CD4-positive, alpha-beta T cell treated with Interleukin-15 for 1 hour (primary cell): ENCODE results near the gene SAP25.

Experiments used
- DNase-seq: peaks from one replicate; pipeline ENCODE4 v3.0.0-alpha.2; 2020

SAP25 gene

DNA sequence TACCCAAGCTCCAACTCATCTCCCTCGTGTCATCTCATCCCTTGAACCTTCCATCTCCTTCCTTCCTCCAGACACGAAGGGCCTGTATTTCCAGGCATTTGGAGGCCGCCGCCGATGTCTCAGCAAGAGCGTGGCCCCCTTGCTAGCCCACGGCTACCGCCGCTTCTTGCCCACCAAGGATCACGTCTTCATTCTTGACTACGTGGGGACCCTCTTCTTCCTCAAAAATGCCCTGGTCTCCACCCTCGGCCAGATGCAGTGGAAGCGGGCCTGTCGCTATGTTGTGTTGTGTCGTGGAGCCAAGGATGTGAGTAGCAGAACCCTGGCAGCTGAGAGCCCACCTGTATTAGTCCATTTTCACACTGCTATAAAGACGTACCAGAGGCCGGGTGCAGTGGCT lies 17.9 kb upstream of the SAP25 start:
- no peak for DNase-seq

DNA sequence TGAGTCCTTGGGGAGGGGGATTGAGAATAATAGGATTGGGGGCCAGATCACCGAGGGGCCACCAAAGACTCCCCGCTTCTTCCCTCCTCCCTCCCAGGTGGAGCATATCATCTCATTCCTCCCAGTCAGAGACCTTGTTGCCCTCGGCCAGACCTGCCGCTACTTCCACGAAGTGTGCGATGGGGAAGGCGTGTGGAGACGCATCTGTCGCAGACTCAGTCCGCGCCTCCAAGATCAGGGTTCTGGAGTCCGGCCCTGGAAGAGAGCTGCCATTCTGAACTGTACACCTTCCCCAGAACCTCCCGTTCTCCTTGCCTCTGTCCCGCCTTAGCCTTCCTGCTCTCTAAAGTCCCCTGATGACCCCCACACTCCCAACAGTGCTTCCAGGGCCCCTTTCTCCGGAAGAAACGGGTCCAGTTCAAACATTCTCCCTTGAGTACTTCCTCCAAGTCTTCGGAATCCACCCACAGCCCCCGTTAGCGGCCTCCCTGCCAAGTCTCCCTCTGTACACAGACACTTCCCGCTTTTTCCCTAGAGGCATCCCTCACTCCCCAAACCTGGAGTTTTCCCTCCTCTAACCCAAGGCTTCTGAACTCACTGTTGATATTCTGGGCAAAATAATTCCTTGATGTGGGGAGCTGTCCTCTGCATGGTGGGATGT lies 16.5 kb upstream of the SAP25 start:
- DNase-seq = no peak

DNA sequence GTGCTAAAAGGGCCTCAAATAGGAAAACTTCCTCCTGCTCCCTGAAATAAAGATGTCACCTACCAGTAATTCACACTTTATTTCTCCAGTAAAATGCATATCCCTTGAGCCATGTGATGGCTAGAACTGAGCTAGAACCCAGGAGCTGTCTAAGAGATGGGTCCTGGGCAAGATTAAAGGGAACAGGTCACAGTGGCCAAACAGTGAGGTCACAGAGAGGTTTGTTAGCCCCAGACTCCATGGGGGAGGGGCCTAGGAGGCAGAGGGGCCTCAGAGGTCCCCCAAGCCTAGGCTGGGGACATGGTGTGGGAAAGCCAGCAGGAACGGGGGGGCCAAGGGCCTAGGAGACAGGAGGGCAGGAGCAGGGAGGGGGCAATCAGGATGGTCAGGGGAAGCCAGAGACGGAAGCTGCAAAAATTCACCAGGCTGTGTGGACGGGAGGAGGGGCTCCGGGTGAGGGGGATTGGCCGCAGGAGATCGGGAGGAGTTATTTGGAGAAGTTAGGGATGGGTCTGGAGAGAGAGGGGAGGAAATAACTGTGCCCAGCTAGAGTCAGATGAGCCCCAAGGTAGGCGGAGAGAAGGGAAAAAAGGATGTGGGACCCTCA lies 15.7 kb upstream of the SAP25 start:
- DNase-seq = no peak

DNA sequence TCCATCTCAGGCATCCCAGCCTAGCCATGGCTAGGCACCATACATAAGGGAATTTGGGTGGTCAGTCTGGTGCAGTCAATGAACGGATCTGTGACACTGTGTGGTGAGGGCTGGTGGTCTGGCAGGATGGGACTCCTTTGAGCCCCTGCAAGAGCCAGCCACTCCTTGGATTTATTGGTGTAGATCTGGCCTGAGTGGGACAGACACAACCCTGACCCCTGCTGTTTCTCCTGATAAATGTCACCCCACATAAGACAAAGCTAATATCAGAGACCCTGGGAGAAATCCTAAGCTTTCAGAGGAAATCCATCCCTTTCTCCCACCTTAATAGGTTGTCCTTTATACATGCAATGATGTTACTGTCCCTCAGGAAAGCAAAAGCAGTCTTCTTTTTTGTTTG lies 14.7 kb upstream of the SAP25 start:
- no peak for DNase-seq

DNA sequence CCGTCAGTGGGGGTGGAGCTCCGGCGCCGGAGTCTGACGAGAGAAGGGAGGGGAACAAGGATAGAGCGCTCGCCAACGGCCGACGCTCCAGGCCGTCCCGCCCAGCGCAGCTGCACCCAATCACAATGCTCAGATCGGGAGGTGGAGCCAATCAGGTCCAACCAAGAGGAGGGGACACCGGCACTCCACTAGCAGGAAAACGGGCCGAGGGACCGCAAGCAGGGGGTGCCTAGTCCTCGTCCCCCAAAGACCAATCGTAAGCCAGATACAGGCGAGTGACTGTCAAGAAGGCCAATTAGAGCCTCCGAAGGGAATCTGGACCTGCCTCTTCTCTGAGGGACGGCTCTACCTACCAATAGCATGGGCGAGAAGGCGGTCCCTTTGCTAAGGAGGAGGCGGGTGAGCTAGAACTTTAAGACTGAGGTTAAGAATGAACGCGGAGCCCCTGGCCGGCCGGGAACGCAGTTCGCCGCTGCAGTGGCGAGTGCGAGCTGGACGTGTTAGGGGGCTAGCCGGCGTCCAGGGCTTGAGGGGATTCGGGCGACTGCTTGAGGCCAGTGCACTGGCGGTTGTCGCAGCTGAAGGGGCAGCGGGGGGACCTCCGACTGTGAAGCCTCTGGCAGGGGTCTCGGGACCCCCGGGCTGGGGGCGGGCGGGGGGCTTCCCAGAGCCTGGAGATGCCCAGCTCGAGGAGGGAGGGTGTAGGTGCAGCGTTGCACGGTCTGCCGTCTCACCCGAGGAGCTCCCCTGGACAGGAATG lies 12.7 kb upstream of the SAP25 start, which contains the start of gene FBXO24:
Gene FBXO24 (plus strand): TSS at position 63 of the 760 bp plus-strand sequence. CDS start 298 bp downstream, at position 361.
- peak; percentile 100 for DNase-seq

DNA sequence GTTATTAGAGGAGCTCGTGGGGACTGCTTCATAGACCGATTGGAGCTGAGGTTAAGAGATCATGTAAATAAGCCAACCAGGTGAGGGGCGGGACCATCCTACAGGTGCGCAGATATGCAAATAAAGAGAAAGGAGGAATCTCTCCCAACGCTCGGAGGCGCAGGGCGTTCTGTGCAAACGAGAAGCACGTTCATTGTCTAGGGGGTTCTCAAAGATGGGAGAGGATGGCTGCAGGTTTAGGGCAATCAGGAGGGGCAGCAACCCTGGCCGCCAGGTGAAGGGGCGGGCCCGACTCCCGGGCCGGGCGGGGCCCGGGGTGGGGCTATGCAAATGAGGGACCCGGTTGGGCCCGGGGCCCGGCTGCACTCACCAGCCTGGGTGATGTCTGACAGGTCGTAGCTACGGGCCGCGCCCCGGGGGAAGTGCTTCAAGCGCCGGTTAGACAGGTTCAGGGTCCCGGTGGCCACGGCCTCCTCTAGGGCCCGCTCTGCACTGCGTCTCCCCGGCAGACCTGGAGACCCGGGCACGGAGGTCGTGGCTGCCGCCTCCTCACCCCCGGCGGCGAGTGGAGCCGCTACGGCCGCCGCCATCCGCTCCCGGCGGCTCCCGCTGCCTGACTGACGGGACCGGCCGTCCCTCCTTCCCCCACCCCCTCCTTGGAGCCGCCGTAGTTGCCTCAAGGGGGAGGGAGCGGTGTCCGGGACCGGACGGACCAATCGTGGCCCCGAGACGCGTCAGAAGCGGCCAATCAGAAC lies 12.0 kb upstream of the SAP25 start, which contains the start of gene LRCH4:
Gene LRCH4 (minus strand): TSS at position 619 of the 755 bp plus-strand sequence. CDS start 29 bp downstream, at position 590.
- peak; percentile 60 for DNase-seq

DNA sequence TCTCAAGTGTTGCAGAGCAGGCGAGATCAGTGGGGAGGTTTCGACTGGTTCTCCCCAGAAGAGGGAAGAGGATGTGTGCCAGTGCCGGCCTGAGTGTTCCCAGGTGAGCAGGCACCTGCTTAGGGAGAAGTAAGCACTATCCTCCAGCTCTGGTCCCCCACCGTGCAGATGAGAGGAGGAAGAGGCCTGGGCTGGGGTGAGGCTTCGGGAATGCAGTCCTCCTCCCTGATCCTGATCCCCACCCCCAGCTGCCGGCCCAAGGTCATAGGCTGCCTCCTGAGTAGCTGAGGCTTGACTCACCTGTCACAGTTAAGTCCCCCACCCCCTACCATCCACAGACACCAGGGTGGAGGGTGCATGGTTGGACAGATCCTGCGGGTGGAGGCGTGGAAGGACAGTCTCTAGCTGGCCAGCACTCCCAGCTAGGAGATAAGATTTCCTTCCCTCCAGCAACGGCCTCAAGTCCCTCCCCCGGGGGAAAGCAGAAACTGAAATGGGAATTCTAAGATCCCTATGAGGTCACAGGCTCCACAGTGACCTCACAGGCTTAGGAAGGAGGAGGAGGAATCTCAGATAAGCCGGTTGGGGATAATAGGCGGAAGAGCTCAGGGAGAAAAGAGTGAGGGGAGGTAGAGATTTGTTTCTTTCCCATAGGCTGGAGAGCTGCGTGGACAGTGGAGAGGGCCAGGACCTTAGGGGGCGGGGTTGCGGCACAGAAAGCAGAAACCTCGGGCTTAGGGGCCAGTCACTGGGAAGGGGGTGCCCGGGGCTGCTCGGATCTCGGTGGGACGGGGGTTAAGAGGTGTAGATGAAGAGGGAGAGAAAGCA lies 11.2 kb upstream of the SAP25 start:
- DNase-seq = no peak

DNA sequence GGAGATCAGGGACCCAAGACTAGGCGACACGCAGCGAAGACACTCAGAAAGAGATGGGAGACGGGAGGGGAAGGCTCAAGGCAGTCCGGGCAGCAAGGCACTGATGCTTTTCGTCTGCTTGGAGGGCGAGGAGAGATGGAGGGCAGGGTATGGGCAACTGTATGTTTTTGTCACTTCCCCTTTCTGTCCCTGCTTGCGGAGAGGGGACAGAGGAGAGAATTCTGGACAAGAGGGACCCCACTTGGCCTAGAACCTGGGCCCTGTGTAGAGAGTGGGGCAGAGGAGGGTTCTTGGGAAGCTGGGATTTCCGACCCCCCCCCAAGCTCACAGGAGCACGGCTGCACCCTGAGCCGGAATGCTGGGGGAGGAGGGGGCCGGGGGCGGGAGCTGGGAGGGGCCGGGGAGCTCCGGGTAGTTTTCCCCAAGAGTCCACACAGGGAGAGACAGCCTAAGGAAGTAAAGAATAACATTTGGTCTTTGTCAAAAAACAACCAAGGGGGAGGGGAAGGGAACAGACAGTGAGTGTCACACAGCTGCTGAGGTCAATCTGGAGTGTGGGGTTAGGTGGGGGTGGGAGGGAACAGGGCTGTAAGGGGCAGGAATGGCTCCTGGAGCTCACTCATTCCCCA lies 10.5 kb upstream of the SAP25 start:
- no peak for DNase-seq

DNA sequence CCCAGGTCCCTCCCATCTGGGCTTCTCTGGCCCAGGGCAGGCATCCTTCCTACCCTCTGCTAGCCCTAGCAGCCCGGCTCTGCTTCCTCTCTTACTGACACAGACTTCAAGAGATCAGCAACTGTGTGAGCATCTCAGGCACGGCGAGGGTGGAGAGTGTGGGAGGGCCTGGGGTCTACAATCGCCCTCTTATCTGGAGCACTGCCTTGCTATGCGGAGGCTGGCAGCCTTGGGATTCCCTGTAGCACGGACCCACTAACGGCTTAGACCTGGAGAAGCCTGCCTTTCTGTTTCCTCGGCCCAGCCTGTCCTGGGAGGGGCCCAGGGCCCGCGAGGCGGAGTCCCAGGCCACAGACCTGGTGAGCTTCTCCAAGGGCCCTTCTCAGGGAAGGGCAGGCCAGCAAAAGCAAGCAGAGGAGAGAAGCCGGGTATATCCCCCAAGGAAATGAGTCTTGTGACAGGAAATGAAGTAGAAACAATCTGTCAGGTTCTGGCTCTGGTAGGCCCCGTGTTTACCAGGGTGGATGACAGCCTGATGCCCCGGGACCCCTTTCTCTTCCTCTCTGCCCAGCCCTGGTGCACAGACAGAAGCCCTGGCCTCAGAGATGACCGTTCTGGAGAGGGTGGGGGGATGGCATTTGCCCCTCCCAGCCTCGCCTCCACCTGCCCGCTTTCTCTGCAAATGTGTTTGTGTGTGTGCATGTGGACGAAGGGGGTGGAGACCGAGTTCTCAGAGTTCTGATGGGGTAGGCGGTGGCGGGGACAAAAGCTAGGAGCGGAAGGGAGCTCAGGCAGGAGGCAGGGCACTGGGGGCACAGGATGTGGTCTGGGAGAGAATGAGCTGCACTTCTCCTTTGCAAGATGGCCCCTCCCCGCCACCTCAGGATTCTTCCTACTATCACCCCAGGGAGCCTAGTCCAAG lies 9.7 kb upstream of the SAP25 start:
- peak; percentile 64 for DNase-seq

DNA sequence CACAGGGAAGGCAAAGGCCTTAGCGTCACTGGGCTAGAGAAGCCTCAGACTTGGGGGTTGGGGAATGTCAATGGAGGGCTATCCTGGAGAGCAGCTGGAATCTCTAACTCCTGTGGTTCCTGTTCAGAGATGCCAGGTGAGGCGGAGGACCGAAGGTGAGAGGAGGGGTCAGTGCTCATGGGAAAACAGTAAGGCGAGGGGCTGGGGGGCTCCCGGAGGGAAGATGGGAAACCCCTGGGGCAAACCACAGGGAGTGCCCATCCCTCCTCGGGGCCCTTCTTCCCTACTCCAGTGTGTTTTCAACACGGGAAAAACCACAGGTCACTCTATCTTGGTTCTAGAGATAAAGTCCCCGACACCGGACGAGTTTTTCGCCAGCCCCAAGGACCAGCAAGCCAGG lies 8.9 kb upstream of the SAP25 start:
- DNase-seq = no peak

DNA sequence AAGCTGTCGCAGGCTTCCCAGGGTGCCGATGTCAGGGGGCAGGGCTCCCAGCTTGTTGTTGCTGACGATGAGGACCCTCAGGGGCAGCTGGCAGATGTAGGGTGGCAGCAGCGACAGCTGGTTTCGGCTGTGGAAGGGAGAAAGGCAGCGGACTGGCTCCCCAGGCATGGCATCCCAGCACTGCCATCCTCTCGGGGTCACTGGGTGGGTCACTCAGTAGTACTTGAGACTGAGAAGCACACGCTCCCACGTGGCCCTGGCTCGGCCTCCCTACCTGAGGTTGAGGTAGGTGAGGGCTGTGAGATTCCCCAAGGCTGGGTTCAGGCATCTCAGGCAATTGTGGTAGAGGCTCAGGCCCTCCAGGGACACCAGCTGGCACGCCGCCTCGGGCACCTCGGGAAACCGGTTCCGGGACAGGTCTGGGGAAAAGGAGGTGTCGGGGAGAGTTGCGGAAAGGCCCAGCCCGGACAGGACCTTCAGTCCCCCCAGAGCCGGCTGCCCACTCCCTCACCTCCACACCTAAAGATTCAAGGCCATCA lies 8.4 kb upstream of the SAP25 start:
- DNase-seq = no peak

DNA sequence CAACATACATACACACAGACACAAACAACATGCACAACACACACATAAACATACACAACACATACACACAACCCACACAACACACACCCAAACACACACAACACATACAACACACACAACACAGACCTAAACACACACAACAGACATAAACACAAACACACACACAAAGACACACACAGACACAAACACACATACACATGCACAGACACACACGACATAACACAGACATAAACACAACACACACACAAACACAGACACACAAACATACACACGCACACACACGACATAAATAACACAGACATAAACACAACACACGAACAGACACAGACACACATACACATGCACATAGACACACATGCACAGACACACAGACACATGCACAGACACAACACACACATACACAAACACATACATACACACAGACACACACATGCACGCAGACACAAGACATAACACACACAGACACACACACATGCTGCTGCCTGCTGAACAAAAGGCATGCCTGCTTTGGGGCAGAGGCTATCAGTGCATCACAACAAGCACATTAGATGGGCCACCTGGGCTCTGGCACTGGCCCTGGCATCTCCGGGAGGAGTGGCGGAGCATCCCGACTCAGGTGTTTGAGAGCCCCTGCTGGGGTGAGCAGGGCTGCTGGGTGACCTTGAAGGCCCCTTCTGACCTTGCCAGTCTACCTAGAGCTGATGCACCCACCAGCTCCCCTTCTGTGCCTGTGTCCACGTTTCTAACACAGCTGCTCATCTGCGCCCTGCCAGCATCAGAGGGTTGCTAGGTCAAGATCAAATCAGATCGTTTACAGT lies 7.0 kb upstream of the SAP25 start:
- no peak for DNase-seq

DNA sequence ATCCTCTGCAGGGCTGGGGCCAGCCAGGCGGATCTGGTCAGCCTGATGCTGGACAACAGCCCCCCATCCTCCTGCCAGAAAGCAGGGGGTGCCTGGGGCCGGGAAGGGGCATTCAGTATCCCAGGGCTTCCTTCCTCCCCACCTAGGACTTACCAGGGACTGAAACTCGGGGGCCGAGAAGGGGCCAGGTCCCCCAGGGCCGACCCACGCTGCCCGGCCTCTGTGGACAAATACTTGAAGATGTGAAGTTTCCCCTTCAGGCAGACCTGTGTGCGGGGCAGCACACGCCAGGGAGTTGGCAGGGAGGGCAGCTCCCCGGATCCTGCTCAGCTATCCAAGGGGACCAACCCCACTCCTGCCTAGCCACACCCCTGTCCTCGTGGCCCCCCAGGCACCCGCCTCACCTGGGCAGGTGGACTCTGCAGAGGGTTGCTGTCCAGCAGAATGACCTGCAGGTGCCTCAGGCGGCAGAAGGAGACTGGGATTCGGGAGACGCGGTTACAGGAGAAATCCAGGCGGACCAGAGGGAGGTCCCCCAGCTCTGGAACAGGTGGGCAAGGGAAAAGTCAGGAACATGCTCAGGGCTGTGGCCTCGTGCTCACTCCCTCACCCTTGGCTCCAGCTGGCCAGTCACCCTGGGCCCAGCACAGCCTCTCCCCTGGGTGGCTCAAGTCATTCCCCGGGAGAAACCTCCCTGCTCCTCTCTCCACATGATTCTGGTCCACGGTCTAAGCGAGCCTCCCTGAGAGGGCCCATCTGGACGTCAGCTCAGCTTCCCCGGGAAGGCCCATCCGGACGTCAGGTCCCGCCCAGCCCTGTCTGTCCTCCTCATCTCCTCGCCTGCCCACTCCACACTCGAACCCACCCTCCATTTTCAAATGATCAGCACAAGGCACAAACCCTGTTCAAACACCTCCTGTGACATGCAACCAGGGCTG lies 4.8 kb upstream of the SAP25 start:
- no peak for DNase-seq

DNA sequence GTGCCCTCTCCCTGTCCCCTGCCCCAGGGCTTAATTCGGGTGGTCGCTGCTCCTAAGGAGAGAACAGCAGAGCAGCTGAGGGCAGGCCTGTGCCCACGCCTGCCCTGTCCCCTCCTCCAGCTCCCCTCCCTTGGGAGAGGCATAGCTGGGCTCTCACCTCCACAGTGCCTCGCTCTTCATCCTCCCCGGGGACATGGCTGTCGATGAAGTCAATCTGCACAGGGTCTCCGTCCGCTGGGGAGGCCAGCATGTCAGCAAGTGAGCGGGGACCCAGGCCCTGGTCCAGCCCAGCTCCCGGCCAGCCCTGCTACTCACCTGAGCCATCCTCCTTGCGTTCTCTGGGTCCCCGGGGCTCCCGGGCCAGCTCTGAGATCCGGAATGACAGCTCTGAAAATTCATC lies 3.8 kb upstream of the SAP25 start:
- no peak for DNase-seq

DNA sequence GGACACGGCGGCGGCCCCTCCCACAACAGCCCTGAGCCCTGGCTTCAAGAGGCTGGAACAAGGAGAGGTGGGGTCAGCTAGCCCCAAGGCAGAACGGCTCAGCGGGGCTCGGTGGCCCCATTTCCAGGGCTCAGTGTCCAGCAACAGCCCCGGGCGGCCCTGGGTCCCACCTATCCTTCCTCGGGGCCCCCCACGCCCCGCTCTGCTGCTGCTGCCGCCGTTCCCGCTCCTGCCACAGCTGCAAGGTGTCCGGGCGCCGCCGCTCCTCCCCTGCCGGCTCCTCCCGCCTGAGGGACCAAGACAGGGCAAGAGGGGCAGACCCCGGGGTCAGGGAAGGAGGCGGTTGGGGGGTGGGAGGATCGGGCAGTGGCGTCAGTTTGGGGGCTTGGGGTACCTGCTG lies 3.4 kb upstream of the SAP25 start:
- no peak for DNase-seq

DNA sequence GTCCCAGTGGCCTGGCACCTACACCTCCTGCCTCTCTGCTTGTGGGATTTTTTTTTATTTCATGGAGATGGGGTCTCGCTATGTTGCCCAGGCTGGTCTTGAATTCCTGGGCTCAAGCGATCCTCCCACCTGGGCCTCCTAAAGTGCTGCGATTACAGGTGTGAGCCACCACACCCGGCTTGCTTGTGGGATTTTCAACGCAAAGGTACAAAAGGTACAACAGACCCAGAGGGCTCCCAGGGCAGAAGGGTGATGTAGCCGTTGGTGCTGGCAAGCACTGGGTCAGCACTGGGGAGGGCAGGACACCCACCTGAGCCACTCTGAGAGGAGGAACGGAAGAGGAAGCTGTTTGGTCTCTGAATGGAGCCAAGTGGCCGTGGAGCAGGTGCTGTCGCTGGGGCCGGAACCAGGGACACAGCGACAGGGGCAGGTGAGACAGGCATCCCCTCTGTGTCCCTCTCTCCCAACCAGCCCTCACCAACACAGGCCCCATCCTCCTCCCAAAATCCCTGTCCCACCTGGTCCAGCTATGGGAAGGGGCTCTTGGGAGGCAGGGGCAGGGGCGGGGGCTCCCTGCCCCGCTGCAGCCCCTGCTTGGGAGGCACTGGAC lies 2.8 kb upstream of the SAP25 start:
- DNase-seq = no peak

DNA sequence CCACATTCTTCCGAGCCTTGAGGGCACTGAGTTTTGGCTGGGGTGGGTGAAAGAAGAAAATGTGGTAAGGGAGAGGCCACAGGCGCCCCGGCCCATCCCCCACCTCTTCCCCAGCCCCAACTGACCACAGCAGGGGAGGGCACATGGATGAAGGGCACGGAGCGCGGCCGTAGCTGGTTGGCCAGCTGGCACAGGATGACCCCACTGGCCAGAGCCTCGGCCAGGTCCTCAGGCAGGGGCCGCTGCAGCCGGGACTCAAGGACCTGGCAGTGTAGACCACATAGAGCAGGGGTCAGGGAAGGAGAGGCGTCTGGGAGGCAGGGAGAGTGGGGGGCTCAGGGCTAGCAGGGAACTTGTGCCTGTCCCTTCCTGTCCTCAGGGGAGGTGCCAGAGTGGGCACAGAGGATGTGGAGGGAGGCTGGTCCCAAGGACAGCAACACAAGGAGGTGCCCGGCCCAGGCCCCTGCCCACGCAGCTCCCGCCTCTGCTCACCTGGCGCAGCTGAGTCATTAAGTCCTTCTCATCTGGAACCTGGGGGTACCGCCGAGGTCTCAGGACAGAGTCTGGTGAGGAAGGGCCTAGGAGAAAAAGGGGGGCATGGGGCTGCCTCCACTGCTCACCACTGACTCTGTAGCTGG lies 2.2 kb upstream of the SAP25 start:
- no peak for DNase-seq
